GM23338 (cell line): ENCODE measurements around the gene ITGB3. TPM values are rescaled to one million over a fixed set of nuclear protein-coding genes. Genes with fewer than 3 reads are reported as not detected.

Experiments used
- ATAC-seq: fragments of 200-7000 bp; cut with Tn5 transposase; 3 replicates; pipeline ENCODE4 v1.9.1; 2020
- DNase-seq: peaks from one replicate; pipeline ENCODE4 v3.0.0-alpha.2; 2015; ENCODE audit warnings: low spot score
- H2AFZ ChIP-seq: fragments of 200-600 bp; sonication (generic); 2 replicates; pipeline ENCODE4 v1.8.0; 2016; ENCODE audit warnings: antibody characterized with exemption, mild to moderate bottlenecking, moderate library complexity
- H3F3A ChIP-seq: fragments of 200-600 bp; sonication (generic); replicated peaks from 2 replicates; pipeline ENCODE4 v1.8.0; 2017; ENCODE audit warnings: antibody characterized with exemption, mixed run types, low read depth
- H3K27ac ChIP-seq: fragments of 200-600 bp; sonication (generic); 2 replicates; pipeline ENCODE4 v1.6.1; 2016; ENCODE audit warnings: low read depth
- H3K27me3 ChIP-seq: fragments of 200-600 bp; sonication (generic); 2 replicates; pipeline ENCODE4 v1.8.0; 2016; ENCODE audit warnings: mild to moderate bottlenecking, mixed run types, moderate library complexity; ENCODE audit not compliant: insufficient read depth
- H3K36me3 ChIP-seq: fragments of 200-600 bp; sonication (generic); 2 replicates; pipeline ENCODE4 v1.8.0; 2016; ENCODE audit warnings: mild to moderate bottlenecking; ENCODE audit not compliant: insufficient read depth
- H3K4me1 ChIP-seq: fragments of 200-600 bp; sonication (generic); 2 replicates; pipeline ENCODE4 v1.8.0; 2016; ENCODE audit warnings: mild to moderate bottlenecking, moderate library complexity; ENCODE audit not compliant: insufficient read depth
- H3K4me2 ChIP-seq: fragments of 200-600 bp; sonication (generic); 2 replicates; pipeline ENCODE4 v1.7.1; 2017; ENCODE audit warnings: mixed run types
- H3K4me3 ChIP-seq: fragments of 200-600 bp; sonication (generic); 2 replicates; pipeline ENCODE4 v1.6.1; 2016; ENCODE audit warnings: mixed run types
- H3K79me2 ChIP-seq: fragments of 200-600 bp; sonication (generic); replicated peaks from 2 replicates; pipeline ENCODE4 v1.8.0; 2017; ENCODE audit warnings: mild to moderate bottlenecking; ENCODE audit not compliant: insufficient read depth
- H3K9me2 ChIP-seq: fragments of 200-600 bp; sonication (generic); 2 replicates; pipeline ENCODE4 v1.8.0; 2017; ENCODE audit not compliant: insufficient read depth
- H4K20me1 ChIP-seq: fragments of 200-600 bp; sonication (generic); replicated peaks from 2 replicates; pipeline ENCODE4 v1.8.0; 2017; ENCODE audit warnings: mild to moderate bottlenecking; ENCODE audit not compliant: insufficient read depth
- H3K27ac Mint-ChIP-seq: 2 replicates; pipeline ENCODE4 v1.8.0; 2020; ENCODE audit warnings: inconsistent platforms, mild to moderate bottlenecking, moderate library complexity, mixed read lengths
- H3K27me3 Mint-ChIP-seq: 3 replicates; pipeline ENCODE4 v1.8.0; 2022; ENCODE audit warnings: low read depth, mild to moderate bottlenecking, moderate library complexity, mixed read lengths, inconsistent platforms; ENCODE audit not compliant: insufficient read depth, poor library complexity
- H3K36me3 Mint-ChIP-seq: 3 replicates; pipeline ENCODE4 v1.8.0; 2021; ENCODE audit warnings: low read depth, mild to moderate bottlenecking, inconsistent platforms, moderate library complexity, mixed read lengths
- H3K4me1 Mint-ChIP-seq: 3 replicates; pipeline ENCODE4 v1.8.0; 2020; ENCODE audit warnings: mild to moderate bottlenecking, inconsistent platforms, mixed read lengths
- H3K4me3 Mint-ChIP-seq: 3 replicates; pipeline ENCODE4 v1.8.0; 2021; ENCODE audit warnings: moderate library complexity, mild to moderate bottlenecking, inconsistent platforms, mixed read lengths
- H3K9me3 Mint-ChIP-seq: 3 replicates; pipeline ENCODE4 v1.8.0; 2020; ENCODE audit warnings: moderate library complexity, mild to moderate bottlenecking, inconsistent platforms, mixed read lengths
- CREB1 ChIP-seq: fragments of 250-450 bp; sonication (Bioruptor Pico); IDR thresholded peaks from 2 replicates; pipeline ENCODE4 v1.5.0; 2020; ENCODE audit warnings: low read depth, mild to moderate bottlenecking, moderate library complexity
- EZH2 ChIP-seq: fragments of 200-600 bp; sonication (generic); IDR thresholded peaks from one replicate; pipeline ENCODE4 v1.8.0; 2017; ENCODE audit warnings: antibody characterized with exemption, mild to moderate bottlenecking, low read depth; ENCODE audit not compliant: unreplicated experiment
- EZH2phosphoT487 ChIP-seq: fragments of 200-600 bp; sonication (generic); IDR thresholded peaks from one replicate; pipeline ENCODE4 v1.8.1; 2018; ENCODE audit warnings: antibody characterized with exemption; ENCODE audit not compliant: unreplicated experiment
- JUNB ChIP-seq: IDR thresholded peaks from one replicate; pipeline ENCODE4 v1.6.1; 2016; ENCODE audit warnings: antibody characterized with exemption; ENCODE audit not compliant: unreplicated experiment
- NANOG ChIP-seq: IDR thresholded peaks from 2 replicates; pipeline ENCODE4 v1.6.1; 2016; ENCODE audit warnings: antibody characterized with exemption, borderline replicate concordance
- POLR2AphosphoS5 ChIP-seq: IDR thresholded peaks from 2 replicates; pipeline ENCODE4 v1.6.1; 2016; ENCODE audit warnings: antibody characterized with exemption, low read depth
- REST ChIP-seq: IDR thresholded peaks from one replicate; pipeline ENCODE4 v1.6.1; 2018; ENCODE audit warnings: antibody characterized with exemption; ENCODE audit not compliant: unreplicated experiment
- STAT1 ChIP-seq: IDR thresholded peaks from one replicate; pipeline ENCODE4 v1.6.1; 2016; ENCODE audit warnings: antibody characterized with exemption; ENCODE audit not compliant: unreplicated experiment
- ZNF114 ChIP-seq: fragments of 250-450 bp; sonication (Bioruptor Pico); IDR thresholded peaks from 2 replicates; pipeline ENCODE4 v1.5.0; 2020; ENCODE audit warnings: mild to moderate bottlenecking, moderate library complexity
- ZNF331 ChIP-seq: fragments of 250-450 bp; sonication (Bioruptor Pico); IDR thresholded peaks from 2 replicates; pipeline ENCODE4 v1.5.0; 2020; ENCODE audit warnings: low read depth, mild to moderate bottlenecking, moderate library complexity
- polyA plus RNA-seq: library from polyadenylated mRNA; unstranded; fragments of >200 nt; fragmentation: Nextera tagmentation; extraction: Ambion mirVana; gene quantifications from 2 replicates; pipeline ENCODE4 v1.2.1, GENCODE V29; 2016
- total RNA-seq: library from RNA; depleted of rRNA; stranded (reverse); fragments of >200 nt; shearing (Covaris generic); gene quantifications from 2 replicates; pipeline ENCODE4 v1.2.3, GENCODE V29; 2014
- TF ChIP-seq, protein P1 (sequence below): fragments of 250-450 bp; sonication (Bioruptor Pico); IDR thresholded peaks from 2 replicates; pipeline ENCODE4 v1.5.0; 2020; ENCODE audit warnings: mild to moderate bottlenecking, moderate library complexity
- TF ChIP-seq, protein P2 (sequence below): IDR thresholded peaks from 2 replicates; pipeline ENCODE4 v1.6.1; 2016; ENCODE audit warnings: antibody characterized with exemption
- TF ChIP-seq, protein P3 (sequence below), 2 experiments: fragments of 200-600 bp in 1 of 2; sonication (generic) in 1 of 2; conservative IDR thresholded peaks; 2 replicates each; pipeline versions ENCODE4 v1.5.1 to v1.6.1; 2016 to 2017; ENCODE audit warnings: antibody characterized with exemption in 2 of 2, low read depth in 2 of 2, mild to moderate bottlenecking in 2 of 2, moderate library complexity in 1 of 2

Gene ITGB3
- total and polyA plus RNA-seq, 2 experiments from 2014 or later = 0.52 TPM; not detected in 1

GRCh38 chr17:47209499-47209898 is 44.1 kb upstream of the ITGB3 start:
- Histone ChIP-seq H3K4me2 (no peak overlapping the region), H3K4me1 (peaks cover 4% of the 10 kb centered on the region; the same call in 1 of the 2 replicates), H3K27me3 (no peaks in the 10 kb centered on the region), H3K27ac (no peak overlapping the region), H3K9me2 (no peaks in the 10 kb centered on the region), H4K20me1 (no peaks in the 10 kb centered on the region), H3K4me3 (no peak overlapping the region), H3K79me2 (no peaks in the 10 kb centered on the region), H3K36me3 (no peaks in the 10 kb centered on the region), H2AFZ (no peak overlapping the region; the same call in 1 of the 2 replicates), H3F3A (no peaks in the 10 kb centered on the region)
- ATAC-seq = no peak
- no peaks in the 10 kb centered on the region for H3K9me3 Mint-ChIP-seq
- H3K4me1 Mint-ChIP-seq = peaks cover 8% of the 10 kb centered on the region
- H3K36me3 Mint-ChIP-seq = no peaks in the 10 kb centered on the region
- H3K27ac Mint-ChIP-seq = no peak overlapping the region
- peaks cover 5% of the 10 kb centered on the region for H3K27me3 Mint-ChIP-seq
- no peak overlapping the region for H3K4me3 Mint-ChIP-seq
- DNase-seq = no peak
- TF ChIP-seq, protein P1, sequence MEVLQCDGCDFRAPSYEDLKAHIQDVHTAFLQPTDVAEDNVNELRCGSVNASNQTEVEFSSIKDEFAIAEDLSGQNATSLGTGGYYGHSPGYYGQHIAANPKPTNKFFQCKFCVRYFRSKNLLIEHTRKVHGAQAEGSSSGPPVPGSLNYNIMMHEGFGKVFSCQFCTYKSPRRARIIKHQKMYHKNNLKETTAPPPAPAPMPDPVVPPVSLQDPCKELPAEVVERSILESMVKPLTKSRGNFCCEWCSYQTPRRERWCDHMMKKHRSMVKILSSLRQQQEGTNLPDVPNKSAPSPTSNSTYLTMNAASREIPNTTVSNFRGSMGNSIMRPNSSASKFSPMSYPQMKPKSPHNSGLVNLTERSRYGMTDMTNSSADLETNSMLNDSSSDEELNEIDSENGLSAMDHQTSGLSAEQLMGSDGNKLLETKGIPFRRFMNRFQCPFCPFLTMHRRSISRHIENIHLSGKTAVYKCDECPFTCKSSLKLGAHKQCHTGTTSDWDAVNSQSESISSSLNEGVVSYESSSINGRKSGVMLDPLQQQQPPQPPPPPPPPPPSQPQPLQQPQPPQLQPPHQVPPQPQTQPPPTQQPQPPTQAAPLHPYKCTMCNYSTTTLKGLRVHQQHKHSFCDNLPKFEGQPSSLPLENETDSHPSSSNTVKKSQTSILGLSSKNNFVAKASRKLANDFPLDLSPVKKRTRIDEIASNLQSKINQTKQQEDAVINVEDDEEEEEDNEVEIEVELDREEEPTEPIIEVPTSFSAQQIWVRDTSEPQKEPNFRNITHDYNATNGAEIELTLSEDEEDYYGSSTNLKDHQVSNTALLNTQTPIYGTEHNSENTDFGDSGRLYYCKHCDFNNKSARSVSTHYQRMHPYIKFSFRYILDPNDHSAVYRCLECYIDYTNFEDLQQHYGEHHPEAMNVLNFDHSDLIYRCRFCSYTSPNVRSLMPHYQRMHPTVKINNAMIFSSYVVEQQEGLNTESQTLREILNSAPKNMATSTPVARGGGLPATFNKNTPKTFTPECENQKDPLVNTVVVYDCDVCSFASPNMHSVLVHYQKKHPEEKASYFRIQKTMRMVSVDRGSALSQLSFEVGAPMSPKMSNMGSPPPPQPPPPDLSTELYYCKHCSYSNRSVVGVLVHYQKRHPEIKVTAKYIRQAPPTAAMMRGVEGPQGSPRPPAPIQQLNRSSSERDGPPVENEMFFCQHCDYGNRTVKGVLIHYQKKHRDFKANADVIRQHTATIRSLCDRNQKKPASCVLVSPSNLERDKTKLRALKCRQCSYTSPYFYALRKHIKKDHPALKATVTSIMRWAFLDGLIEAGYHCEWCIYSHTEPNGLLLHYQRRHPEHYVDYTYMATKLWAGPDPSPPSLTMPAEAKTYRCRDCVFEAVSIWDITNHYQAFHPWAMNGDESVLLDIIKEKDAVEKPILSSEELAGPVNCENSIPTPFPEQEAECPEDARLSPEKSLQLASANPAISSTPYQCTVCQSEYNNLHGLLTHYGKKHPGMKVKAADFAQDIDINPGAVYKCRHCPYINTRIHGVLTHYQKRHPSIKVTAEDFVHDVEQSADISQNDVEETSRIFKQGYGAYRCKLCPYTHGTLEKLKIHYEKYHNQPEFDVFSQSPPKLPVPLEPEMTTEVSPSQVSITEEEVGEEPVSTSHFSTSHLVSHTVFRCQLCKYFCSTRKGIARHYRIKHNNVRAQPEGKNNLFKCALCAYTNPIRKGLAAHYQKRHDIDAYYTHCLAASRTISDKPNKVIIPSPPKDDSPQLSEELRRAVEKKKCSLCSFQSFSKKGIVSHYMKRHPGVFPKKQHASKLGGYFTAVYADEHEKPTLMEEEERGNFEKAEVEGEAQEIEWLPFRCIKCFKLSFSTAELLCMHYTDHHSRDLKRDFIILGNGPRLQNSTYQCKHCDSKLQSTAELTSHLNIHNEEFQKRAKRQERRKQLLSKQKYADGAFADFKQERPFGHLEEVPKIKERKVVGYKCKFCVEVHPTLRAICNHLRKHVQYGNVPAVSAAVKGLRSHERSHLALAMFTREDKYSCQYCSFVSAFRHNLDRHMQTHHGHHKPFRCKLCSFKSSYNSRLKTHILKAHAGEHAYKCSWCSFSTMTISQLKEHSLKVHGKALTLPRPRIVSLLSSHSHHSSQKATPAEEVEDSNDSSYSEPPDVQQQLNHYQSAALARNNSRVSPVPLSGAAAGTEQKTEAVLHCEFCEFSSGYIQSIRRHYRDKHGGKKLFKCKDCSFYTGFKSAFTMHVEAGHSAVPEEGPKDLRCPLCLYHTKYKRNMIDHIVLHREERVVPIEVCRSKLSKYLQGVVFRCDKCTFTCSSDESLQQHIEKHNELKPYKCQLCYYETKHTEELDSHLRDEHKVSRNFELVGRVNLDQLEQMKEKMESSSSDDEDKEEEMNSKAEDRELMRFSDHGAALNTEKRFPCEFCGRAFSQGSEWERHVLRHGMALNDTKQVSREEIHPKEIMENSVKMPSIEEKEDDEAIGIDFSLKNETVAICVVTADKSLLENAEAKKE (CRISPR knock-in tag) = no peak
- no peak for TF ChIP-seq REST
- TF ChIP-seq ZNF114 (CRISPR knock-in tag) = no peak
- TF ChIP-seq CREB1 = no peak
- TF ChIP-seq, protein P2, sequence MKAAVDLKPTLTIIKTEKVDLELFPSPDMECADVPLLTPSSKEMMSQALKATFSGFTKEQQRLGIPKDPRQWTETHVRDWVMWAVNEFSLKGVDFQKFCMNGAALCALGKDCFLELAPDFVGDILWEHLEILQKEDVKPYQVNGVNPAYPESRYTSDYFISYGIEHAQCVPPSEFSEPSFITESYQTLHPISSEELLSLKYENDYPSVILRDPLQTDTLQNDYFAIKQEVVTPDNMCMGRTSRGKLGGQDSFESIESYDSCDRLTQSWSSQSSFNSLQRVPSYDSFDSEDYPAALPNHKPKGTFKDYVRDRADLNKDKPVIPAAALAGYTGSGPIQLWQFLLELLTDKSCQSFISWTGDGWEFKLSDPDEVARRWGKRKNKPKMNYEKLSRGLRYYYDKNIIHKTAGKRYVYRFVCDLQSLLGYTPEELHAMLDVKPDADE = no peak
- no peak for TF ChIP-seq EZH2
- TF ChIP-seq, protein P3, sequence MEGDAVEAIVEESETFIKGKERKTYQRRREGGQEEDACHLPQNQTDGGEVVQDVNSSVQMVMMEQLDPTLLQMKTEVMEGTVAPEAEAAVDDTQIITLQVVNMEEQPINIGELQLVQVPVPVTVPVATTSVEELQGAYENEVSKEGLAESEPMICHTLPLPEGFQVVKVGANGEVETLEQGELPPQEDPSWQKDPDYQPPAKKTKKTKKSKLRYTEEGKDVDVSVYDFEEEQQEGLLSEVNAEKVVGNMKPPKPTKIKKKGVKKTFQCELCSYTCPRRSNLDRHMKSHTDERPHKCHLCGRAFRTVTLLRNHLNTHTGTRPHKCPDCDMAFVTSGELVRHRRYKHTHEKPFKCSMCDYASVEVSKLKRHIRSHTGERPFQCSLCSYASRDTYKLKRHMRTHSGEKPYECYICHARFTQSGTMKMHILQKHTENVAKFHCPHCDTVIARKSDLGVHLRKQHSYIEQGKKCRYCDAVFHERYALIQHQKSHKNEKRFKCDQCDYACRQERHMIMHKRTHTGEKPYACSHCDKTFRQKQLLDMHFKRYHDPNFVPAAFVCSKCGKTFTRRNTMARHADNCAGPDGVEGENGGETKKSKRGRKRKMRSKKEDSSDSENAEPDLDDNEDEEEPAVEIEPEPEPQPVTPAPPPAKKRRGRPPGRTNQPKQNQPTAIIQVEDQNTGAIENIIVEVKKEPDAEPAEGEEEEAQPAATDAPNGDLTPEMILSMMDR (conservative IDR thresholded peaks at IDR 0.05; ENCODE audit: low read depth in 2 of 2) = no peak
- TF ChIP-seq EZH2phosphoT487 = no peak
- TF ChIP-seq STAT1 = no peak
- TF ChIP-seq POLR2AphosphoS5 = no peak
- no peak for TF ChIP-seq ZNF331
- TF ChIP-seq JUNB = no peak
- TF ChIP-seq NANOG = no peak
